ENCODE results near the gene CASQ1.

The CASQ1 gene

GRCh38 chr1:160238408-160238807 lies 48.0 kb downstream of the CASQ1 start:
- FAIRE-seq: no peak
- no peak for TF ChIP-seq POLR2A (IDR thresholded peaks at IDR 0.05; ENCODE audit: low read depth, low read length)
- no peak for DNase-seq (ENCODE audit: insufficient read length, low spot score)

DNA sequence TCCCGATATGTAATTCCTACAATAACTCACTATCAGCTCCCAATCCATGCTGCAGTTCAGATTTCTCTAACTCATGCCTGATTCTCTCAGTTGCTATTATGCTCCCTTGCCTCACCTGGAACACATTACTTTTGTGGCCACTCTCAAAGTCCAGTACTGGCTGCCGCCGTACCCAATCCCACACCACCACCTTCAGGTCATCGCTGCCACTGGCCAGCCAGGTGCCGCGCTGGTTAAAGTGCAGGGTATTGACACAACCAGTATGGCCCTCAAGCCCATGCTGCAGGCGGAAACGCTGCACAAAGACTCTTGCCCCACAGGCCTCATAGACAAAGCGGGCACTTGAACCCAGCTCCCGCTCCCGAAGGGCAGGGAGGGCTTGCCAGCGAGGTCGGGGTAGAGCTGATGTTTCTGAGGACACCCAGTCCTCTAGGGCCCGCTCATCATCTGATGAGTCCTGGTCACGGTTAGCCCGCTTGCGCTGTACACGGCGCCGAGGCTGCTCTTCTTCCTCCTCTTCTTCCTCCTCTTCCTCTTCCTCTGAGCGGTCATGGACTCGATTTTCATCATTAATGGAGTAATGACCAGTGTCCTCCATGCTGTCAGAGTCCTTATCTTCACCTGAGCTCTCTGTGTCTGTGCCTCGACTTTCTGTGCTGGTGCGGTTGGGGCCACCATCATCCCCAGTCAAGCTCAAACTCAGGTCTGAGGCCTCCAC lies 49.4 kb downstream of the CASQ1 start:
- no peak for TF ChIP-seq POLR2A (IDR thresholded peaks at IDR 0.05; ENCODE audit: low read depth, low read length)
- FAIRE-seq (no peak), DNase-seq (ENCODE audit: insufficient read length, low spot score) (no peak)

GRCh38 chr1:160243767-160244166 lies 53.4 kb downstream of the CASQ1 start:
- FAIRE-seq (no peak), DNase-seq (ENCODE audit: insufficient read length, low spot score) (no peak)
- no peak for TF ChIP-seq POLR2A (IDR thresholded peaks at IDR 0.05; ENCODE audit: low read depth, low read length)

- no peak for TF ChIP-seq POLR2A (IDR thresholded peaks at IDR 0.05; ENCODE audit: low read depth, low read length)
- DNase-seq (ENCODE audit: insufficient read length, low spot score): no peak
- FAIRE-seq: no peak
These were observed 53.8 kb downstream of the CASQ1 start for GRCh38 chr1:160244209-160244608.

DNA sequence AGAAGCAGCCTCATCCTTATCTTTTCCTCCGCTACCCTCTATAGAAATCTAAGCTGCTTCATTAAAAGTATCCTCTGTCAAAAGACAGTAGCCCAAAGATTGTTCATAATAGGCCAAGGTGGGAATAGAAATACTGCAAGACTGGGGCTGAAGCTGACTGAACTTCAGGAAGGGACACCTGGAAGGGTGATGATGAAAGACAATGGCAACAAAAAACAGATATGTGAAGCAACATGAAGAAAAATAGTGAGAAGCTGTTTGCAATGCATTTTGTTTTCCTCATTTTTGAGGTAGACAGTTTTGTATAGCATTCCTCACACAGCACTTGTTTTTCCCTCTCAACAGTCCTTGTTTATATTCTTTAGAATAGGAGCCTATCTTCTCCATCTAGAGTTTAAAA lies 55.1 kb downstream of the CASQ1 start:
- DNase-seq (ENCODE audit: insufficient read length, low spot score) (no peak), FAIRE-seq (no peak)
- TF ChIP-seq POLR2A (IDR thresholded peaks at IDR 0.05; ENCODE audit: low read depth, low read length): no peak

DNA sequence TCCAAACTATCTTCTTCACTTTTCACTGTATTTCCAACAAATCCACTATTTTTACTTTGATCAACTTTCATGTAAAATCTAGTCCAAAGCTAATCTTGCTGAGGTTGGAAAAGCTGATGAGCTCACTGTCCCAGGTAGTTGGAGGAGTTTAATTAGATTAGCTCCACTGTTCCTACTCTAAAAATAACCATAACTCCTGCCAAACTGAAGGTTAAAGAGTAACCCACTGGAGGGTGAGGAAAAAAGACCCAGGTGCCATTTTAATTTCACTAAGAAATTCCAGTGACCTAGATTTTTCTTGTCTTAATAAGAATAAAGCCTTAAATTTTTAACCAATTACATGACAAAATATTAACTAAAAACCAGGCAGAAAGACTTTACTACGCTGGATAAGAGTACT lies 56.7 kb downstream of the CASQ1 start:
- DNase-seq (ENCODE audit: insufficient read length, low spot score) (no peak), FAIRE-seq (no peak)
- no peak for TF ChIP-seq POLR2A (IDR thresholded peaks at IDR 0.05; ENCODE audit: low read depth, low read length)

- TF ChIP-seq POLR2A (IDR thresholded peaks at IDR 0.05; ENCODE audit: low read depth, low read length): no peak
- DNase-seq (ENCODE audit: insufficient read length, low spot score) (no peak), FAIRE-seq (no peak)
These were observed 60.6 kb downstream of the CASQ1 start for GRCh38 chr1:160251011-160251410.

Measured in H54 (cell line).